CD4-positive, alpha-beta T cell (primary cell): ENCODE measurements around the gene CPB2. TPM values are rescaled to one million over a fixed set of nuclear protein-coding genes. Genes with fewer than 3 reads are reported as not detected.

Experiments
- ATAC-seq: fragments of 200-7000 bp; cut with Tn5 transposase; one replicate; pipeline ENCODE4 v1.10.0; 2022; ENCODE audit warnings: mild to moderate bottlenecking; ENCODE audit not compliant: poor library complexity
- CTCF ChIA-PET: fragments of 350-600 bp; sonication (Branson Sonifier 250); formaldehyde crosslinking; loops from one replicate; lab custom pipeline; 2021; ENCODE audit warnings: antibody characterized with exemption, inconsistent platforms; lab: Charles Lee
- POLR2A ChIA-PET: fragments of 350-600 bp; sonication (Branson Sonifier 250); formaldehyde crosslinking; loops from one replicate; lab custom pipeline; 2021; ENCODE audit warnings: antibody characterized with exemption, inconsistent platforms; lab: Charles Lee
- DNase-seq, 14 experiments: peaks; one replicate each; pipeline ENCODE4 v3.0.0-alpha.2; 2013 to 2020; ENCODE audit warnings: mixed read lengths in 2 of 14
- H3K27ac ChIP-seq, 2 donors: one replicate each; pipeline versions ENCODE4 v1.5.1 to v1.7.0; 2013; ENCODE audit warnings: low read length in 2 of 2, low read depth in 1 of 2, mild to moderate bottlenecking in 1 of 2
- H3K27me3 ChIP-seq, 2 experiments: 1 replicate in 1 of 2; 2 replicates in 1 of 2; pipeline versions ENCODE4 v1.6.1 to v1.7.0; 2013; ENCODE audit warnings: low read length in 2 of 2, control low read depth in 1 of 2, mild to moderate bottlenecking in 1 of 2, moderate library complexity in 1 of 2; ENCODE audit not compliant: insufficient read depth in 2 of 2, control insufficient read depth in 1 of 2
- H3K36me3 ChIP-seq: one replicate; pipeline ENCODE4 v1.6.1; 2013; ENCODE audit warnings: low read length, control low read depth; ENCODE audit not compliant: insufficient read depth
- H3K4me1 ChIP-seq: one replicate; pipeline ENCODE4 v1.6.1; 2013; ENCODE audit warnings: low read length, control low read depth; ENCODE audit not compliant: insufficient read depth
- H3K4me3 ChIP-seq: one replicate; pipeline ENCODE4 v1.5.1; 2013; ENCODE audit warnings: mild to moderate bottlenecking, low read length, moderate library complexity
- H3K9me3 ChIP-seq, 2 experiments: 1 replicate in 1 of 2; 2 replicates in 1 of 2; pipeline versions ENCODE4 v1.6.1 to v1.7.0; 2013; ENCODE audit warnings: low read length in 2 of 2, mild to moderate bottlenecking in 2 of 2, control low read depth in 1 of 2, moderate library complexity in 1 of 2; ENCODE audit not compliant: control insufficient read depth in 1 of 2, insufficient read depth in 1 of 2
- H3K27ac Mint-ChIP-seq: one replicate; pipeline ENCODE4 v1.8.0; 2020; ENCODE audit warnings: mixed read lengths
- H3K27me3 Mint-ChIP-seq: one replicate; pipeline ENCODE4 v1.8.0; 2021; ENCODE audit warnings: mixed read lengths
- H3K36me3 Mint-ChIP-seq: one replicate; pipeline ENCODE4 v1.8.0; 2021; ENCODE audit warnings: low read depth, mixed read lengths
- H3K4me1 Mint-ChIP-seq: one replicate; pipeline ENCODE4 v1.8.0; 2021; ENCODE audit warnings: low read depth, mixed read lengths
- H3K4me3 Mint-ChIP-seq: one replicate; pipeline ENCODE4 v1.8.0; 2020; ENCODE audit warnings: mild to moderate bottlenecking, mixed read lengths
- H3K9me3 Mint-ChIP-seq: one replicate; pipeline ENCODE4 v1.8.0; 2020; ENCODE audit warnings: mixed read lengths
- CTCF ChIP-seq: fragments of 200-600 bp; IDR thresholded peaks from one replicate; pipeline ENCODE4 v1.8.0; 2022; ENCODE audit warnings: antibody characterized with exemption, mild to moderate bottlenecking
- intact Hi-C, 2 experiments: fragments of 100-400 bp; cut with DNase I in 1 of 2; cut with micrococcal nuclease in 1 of 2; formaldehyde crosslinking; loops; one replicate each; pipeline versions ENCODE4 v1.15.1 to v1.9.0; 2023 to 2025; cut with DNase I, micrococcal nuclease
- total RNA-seq, 174 experiments: library from RNA in 2 of 174; stranded (reverse) in 2 of 174; gene quantifications; one replicate each; pipeline ENCODE4 v1.2.3 and lab custom pipeline; 2021 to 2026

Gene CPB2
- total RNA-seq, 2 experiments from 2014 or later = not detected

DNA sequence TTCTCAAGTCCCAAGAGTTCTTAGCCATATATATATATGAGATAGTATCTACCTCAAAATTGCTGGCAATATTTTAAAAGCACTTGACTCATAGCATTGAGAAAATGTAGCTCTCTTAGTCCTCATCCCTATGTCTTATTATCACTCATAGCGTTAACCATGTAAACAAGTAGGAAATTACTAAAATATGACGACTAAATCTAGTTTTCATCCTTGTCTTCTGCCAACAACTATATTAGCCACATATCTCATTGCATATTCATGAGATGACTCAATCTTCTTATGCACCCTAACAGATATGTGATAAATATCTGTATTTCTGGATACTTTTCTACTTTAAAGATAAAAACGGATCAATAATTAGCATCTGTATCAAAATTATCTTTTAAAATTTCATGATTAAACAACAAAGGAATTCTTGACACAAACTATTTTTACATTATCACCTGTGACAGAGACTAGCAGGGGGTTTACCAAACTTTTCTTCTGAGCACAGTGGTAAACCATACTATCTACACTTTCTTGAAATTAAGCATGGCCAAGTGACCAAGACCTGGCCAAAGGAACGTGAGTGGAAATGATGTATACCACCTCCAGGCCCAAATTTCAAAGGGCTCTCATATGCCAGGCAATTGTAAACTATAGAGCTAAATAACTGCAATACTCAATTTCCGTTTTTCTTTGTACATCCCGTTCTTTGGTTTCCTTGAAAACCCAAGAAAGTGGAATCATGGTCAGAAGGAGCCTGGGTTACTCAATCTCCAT is 98.0 kb downstream of the CPB2 start:
- no peaks in the 10 kb centered on the region for H3K9me3 ChIP-seq
- H3K27ac Mint-ChIP-seq = no peak overlapping the region
- no peaks in the 10 kb centered on the region for H3K27me3 ChIP-seq
- peaks cover 90% of the 10 kb centered on the region for H3K36me3 Mint-ChIP-seq
- no peak overlapping the region for H3K27ac ChIP-seq
- ChIA-PET POLR2A (no interaction called here), CTCF (no interaction called here)
- no peaks in the 10 kb centered on the region for H3K27me3 Mint-ChIP-seq
- intact Hi-C loops = no loop called here
- no peak for TF ChIP-seq CTCF
- no peak for ATAC-seq
- no peaks in the 10 kb centered on the region for H3K4me1 ChIP-seq
- H3K36me3 ChIP-seq = peaks cover 58% of the 10 kb centered on the region
- no peak overlapping the region for H3K4me3 Mint-ChIP-seq
- DNase-seq = no peak
- H3K4me3 ChIP-seq = no peak overlapping the region
- H3K4me1 Mint-ChIP-seq = peaks cover 6% of the 10 kb centered on the region
- H3K9me3 Mint-ChIP-seq = no peaks in the 10 kb centered on the region

DNA sequence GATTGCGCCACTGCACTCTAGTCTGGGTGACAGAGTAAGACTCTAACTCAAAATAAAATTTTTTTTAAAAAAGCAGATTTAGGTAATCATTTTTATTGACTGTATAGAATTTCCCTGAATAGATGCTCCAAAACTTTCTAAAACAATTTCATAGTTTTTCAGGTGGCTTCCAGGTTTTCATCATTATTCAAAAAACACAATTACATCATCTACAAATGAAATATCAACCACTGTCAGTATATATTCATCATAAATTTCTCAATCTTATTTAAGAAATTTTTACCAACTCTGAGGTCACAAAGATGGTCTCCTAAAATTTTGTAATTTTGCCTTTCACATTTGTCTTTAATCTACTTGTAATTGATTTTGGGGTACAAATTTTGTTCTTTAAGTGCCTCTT is 100.3 kb downstream of the CPB2 start:
- no peaks in the 10 kb centered on the region for H3K4me1 ChIP-seq
- POLR2A ChIA-PET = no interaction called here
- no peaks in the 10 kb centered on the region for H3K27me3 ChIP-seq
- DNase-seq = no peak
- H3K4me3 ChIP-seq = no peak overlapping the region
- Mint-ChIP-seq H3K4me1 (peaks cover 6% of the 10 kb centered on the region), H3K36me3 (peaks cover 97% of the 10 kb centered on the region), H3K27me3 (no peaks in the 10 kb centered on the region), H3K27ac (no peak overlapping the region), H3K4me3 (no peak overlapping the region), H3K9me3 (no peaks in the 10 kb centered on the region)
- no peak overlapping the region for H3K27ac ChIP-seq
- ATAC-seq = no peak
- no peak for TF ChIP-seq CTCF
- CTCF ChIA-PET = no interaction called here
- no peaks in the 10 kb centered on the region for H3K9me3 ChIP-seq
- H3K36me3 ChIP-seq = peaks cover 62% of the 10 kb centered on the region
- intact Hi-C loops = no loop called here

Other genes with a start within 250 kb of the CPB2 start
- gene ZC3H13, start 52.3 kb downstream of the CPB2 start, total RNA-seq = 10 to 100 TPM; 36.5 to 43.8 TPM
- gene LCP1, start 77.1 kb upstream of the CPB2 start, total RNA-seq = 100 to 1,000 TPM; 266 to 276 TPM
- under 1 TPM in 1 of 2 experiments, not detected in 1; 0.17 TPM for gene LRRC63, start 106.9 kb upstream of the CPB2 start, total RNA-seq